ENCODE data around the gene RAPGEF4.
A peak's percentile ranks its signal among the peaks of the same experiment; 100 is the strongest.

RAPGEF4 gene

DNA sequence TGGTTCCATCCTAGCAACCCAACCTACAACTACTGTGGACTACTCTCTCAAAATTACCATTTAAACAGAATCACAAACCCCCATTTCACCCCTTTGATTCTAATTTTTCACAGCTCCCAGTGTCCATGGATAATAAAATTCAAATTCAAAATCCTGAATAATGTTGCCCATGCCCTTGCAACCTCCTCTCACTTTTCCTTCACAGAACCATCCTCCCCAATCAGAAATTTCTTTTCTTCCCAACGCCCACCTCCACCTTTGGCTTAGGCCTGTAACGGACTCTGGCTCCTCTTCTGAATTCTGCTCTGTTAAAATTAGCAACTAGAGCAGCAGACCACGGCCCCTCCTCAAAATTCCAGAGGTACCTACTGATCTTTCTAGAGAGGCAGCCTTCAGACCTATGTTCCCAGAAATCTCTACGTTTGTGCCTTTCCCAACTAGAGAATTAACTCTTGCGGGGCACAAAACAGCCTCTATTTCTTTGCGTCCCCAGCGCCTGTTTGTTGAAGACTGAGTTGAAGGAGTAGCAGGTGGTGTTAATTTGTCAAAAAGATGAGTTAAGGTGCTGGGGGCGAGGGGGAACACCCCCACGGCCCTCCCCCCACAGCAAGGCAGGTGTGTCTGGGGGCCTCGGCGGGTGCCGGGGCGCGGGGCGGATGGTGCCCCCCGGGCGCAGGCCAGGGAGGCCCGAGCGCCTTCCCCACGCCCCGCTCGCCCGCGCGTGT is 339.6 kb downstream of the RAPGEF4 start:
- TF ChIP-seq, protein P1, sequence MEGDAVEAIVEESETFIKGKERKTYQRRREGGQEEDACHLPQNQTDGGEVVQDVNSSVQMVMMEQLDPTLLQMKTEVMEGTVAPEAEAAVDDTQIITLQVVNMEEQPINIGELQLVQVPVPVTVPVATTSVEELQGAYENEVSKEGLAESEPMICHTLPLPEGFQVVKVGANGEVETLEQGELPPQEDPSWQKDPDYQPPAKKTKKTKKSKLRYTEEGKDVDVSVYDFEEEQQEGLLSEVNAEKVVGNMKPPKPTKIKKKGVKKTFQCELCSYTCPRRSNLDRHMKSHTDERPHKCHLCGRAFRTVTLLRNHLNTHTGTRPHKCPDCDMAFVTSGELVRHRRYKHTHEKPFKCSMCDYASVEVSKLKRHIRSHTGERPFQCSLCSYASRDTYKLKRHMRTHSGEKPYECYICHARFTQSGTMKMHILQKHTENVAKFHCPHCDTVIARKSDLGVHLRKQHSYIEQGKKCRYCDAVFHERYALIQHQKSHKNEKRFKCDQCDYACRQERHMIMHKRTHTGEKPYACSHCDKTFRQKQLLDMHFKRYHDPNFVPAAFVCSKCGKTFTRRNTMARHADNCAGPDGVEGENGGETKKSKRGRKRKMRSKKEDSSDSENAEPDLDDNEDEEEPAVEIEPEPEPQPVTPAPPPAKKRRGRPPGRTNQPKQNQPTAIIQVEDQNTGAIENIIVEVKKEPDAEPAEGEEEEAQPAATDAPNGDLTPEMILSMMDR (IDR thresholded peaks at IDR 0.05; ENCODE audit: borderline replicate concordance, insufficient read depth, low read depth, low read length) = no peak
- peak overlapping the region; percentile 66 for H3K4me3 ChIP-seq (ENCODE audit: low read depth, low read length)

DNA sequence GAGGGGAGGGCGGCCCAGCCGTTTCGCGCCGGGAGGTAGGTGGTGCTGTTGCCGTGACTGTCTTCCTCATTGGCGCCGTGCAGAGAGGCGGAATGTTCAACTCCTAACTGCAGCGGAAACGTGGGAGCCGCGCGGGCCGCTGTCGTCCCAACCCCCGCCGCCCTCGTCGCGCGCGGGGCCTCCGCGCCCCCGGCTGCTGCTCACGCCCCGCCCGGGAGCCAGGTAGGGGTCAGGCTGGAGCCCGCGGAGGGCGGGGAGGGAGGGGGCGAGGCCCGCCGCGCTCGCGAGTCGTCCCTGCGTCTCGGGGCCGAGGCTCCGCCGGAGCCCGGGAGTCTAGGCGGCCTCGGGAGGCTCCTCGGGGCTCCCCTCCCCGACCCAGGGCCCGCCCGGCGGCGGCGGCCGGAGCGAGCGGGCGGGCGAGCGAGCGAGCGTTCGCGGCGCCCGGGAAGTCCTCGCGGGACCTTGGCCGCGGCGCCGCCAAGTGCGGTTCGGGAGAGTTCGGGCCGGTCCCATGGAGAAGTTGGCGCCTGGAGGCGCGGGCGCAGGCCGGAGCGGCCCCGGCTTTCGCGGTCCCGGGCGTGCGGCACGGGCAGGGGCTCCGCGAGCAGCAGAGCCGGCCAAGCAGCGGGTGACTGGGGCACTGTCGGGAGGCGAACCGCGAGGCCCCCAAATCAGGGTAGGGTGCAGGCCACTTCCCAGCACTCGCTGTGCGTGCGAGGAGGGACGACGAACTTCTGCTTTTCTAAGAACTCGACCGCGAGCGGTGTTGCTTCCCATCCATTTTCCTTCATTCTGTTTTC is 340.3 kb downstream of the RAPGEF4 start, which contains the start of gene MAP3K20:
Gene MAP3K20 (plus strand): TSS at position 66 of the 800 bp plus-strand sequence. CDS start 15,186 bp downstream, outside the sequence.
- TF ChIP-seq, protein P1 (IDR thresholded peaks at IDR 0.05; ENCODE audit: borderline replicate concordance, insufficient read depth, low read depth, low read length) = peak; percentile 45
- peak within 1 kb of the TSS; percentile 66 for H3K4me3 ChIP-seq (ENCODE audit: low read depth, low read length)

DNA sequence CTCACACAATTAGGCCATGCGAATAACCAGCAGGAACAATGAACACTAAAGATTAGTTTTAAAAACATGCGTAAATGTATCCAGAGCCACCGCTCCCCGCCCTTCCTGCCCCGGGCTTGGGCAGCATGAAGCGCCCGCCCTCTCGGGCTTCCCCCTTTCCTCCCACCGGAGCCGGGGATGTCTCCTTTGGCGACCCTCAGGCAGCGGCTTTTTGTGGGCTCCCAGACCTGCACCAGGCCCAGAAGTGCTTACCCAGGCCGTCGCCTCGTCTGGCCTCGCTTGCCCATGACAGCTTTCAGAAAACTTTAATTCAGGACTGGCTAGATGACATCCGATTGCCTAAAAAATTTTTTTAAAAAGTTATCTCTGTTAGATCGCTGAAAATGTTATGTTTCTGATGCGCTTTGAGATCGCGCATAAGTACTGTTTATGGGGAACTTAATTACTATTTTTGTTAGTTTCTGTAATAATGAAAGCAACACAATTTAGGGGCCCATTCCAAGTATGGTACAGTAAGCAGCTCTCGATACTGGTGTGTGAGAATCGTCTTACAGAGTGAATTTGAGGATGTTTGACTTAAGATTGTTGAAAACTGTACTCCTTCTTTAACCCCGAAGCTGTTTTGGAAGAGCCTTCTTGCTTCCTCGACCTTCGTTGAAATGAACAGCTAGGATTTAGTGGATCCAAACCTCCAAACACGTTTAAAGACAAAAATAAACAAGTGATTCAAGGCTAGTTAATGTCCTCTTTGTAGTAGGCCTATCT is 341.1 kb downstream of the RAPGEF4 start:
- peak overlapping the region; percentile 66 for H3K4me3 ChIP-seq (ENCODE audit: low read depth, low read length)
- TF ChIP-seq, protein P1 (IDR thresholded peaks at IDR 0.05; ENCODE audit: borderline replicate concordance, insufficient read depth, low read depth, low read length) = no peak

DNA sequence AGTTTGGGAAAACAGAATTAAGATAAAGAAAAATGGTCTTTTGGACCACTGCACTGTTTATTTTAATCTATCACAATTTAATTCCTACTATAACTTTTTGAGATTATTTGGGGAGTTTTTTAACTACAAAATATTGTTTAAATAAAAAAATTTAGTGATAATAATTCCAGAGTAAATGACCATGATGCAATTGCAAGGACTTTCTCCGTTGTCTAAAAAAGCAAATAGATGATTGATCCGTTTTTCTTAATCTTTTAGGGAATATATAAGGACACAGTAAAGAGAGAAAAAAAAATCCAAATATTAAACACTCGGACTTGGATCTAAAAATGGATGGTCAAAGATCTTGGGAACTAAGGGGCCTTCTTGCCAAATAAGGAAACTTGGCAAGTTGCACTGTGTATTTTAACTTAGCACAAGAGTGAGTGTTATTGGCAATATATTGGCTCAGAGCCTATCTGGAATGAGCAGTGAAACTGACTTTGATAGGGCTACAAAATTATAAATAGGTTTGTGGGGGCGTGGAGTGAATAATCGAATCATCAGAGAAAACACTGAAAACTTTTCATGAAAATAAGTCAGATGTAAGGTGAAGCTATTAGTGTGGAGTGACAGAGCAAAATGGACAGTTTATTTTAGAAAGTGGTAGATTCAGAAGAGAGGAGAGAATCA is 342.0 kb downstream of the RAPGEF4 start:
- TF ChIP-seq, protein P1 (IDR thresholded peaks at IDR 0.05; ENCODE audit: borderline replicate concordance, insufficient read depth, low read depth, low read length) = no peak
- H3K4me3 ChIP-seq (ENCODE audit: low read depth, low read length) = no peak overlapping the region

DNA sequence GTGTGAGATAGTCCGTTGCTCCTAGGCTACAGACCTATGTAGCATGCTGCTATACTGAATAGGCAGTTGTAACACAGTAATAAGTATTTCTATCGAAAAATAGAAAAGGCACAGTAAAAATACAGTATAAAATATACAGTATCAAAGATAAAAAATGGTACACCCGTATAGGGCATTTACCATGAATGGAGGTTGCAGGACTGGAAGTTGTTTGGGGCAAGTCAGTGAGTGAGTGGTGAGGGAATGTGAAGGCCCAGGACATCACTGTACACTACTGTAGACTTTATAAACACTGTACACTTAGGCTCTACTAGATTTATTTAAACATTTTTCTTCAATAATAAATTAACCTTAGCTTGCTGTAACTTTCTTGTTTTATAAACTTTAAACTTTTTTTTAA is 343.5 kb downstream of the RAPGEF4 start:
- TF ChIP-seq, protein P1 (IDR thresholded peaks at IDR 0.05; ENCODE audit: borderline replicate concordance, insufficient read depth, low read depth, low read length) = no peak
- no peak overlapping the region for H3K4me3 ChIP-seq (ENCODE audit: low read depth, low read length)

DNA sequence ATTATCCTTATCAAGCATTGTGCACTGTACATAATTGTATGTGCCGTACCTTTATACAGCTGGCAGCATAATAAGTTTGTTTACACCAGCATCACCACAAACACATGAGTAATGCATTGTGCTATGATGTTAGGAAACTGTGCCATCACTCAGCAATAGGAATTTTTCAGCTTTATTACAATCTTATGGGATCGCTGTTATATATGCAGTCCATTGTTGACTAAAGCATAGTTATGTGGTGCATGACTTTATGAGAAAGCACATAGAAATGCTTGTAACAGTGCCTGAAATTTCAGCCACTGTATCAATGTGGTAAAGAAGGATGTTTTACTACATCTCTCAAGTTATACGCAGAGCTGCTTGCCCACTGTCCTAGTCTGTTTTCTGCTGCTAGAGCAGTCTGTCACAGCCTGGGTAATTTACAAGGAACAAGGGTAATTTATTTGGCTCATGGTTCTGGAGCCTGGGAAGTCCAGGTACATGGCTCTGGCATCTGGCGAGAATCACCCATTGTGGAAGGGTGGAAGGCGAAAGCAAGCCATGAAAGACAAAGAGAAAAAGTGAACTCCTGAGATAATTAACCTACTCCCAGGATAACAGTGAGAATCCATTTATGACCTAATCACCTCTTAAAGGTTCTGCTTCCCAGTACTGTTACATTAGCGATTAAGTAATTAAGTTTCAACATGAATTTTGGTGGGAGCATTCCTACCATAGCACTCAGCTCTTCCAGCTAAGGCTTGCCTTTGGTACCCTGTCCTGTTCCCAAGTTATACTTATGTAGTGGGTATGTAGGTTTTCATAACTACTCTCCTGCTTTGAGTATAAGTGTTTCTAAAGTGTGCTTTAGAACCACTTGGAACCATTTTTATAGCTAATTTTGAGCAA is 344.6 kb downstream of the RAPGEF4 start:
- no peak overlapping the region for H3K4me3 ChIP-seq (ENCODE audit: low read depth, low read length)

More for the DNA sequence above, 344.6 kb downstream of the RAPGEF4 start:
- TF ChIP-seq, protein P1 (IDR thresholded peaks at IDR 0.05; ENCODE audit: borderline replicate concordance, insufficient read depth, low read depth, low read length) = no peak

All from GM12875 (cell line).